HCT116 (cell line): Measurements from ENCODE around the gene KANSL1. TPM values are rescaled to one million over a fixed set of nuclear protein-coding genes. Genes with fewer than 3 reads are reported as not detected.
"Not testable (repeated sequence)": the region's sequence is repeated elsewhere in the genome, so short reads cannot be mapped to it uniquely, and the experiment has no call there.

Source experiments
- ATAC-seq: fragments of 200-7000 bp; cut with Tn5 transposase; 2 replicates; pipeline ENCODE4 v1.9.1; 2020; ENCODE audit warnings: mild to moderate bottlenecking, moderate library complexity
- BruUV-seq: library from RNA; stranded (reverse); fragments of 400-500 nt; replicated peaks from 2 replicates; lab custom pipeline; 2021; lab: Mats Ljungman, UMichigan
- CTCF ChIA-PET: fragments of 300-600 bp; sonication (Branson Sonifier 250); formaldehyde crosslinking; loops from one replicate; lab custom pipeline; 2021; ENCODE audit warnings: antibody characterized with exemption; lab: Charles Lee
- POLR2A ChIA-PET: fragments of 300-600, 350-600 bp; sonication (Branson Sonifier 250); formaldehyde crosslinking; loops from one replicate; lab custom pipeline; 2021; ENCODE audit warnings: antibody characterized with exemption; lab: Charles Lee
- RAD21 ChIA-PET, 2 experiments: fragments of 300-600 bp; sonication (Branson Sonifier 250); formaldehyde crosslinking; loops; one replicate each; lab custom pipeline; 2023; ENCODE audit warnings: low total read pairs in 2 of 2; ENCODE audit not compliant: uncharacterized antibody in 2 of 2, unreplicated experiment in 2 of 2, low non-redundant PET in 1 of 2; lab: Charles Lee
- DNase-seq: peaks from one replicate; pipeline ENCODE4 v3.0.0-alpha.2; 2010; ENCODE audit warnings: low read depth, low spot score
- H2AFZ ChIP-seq: fragments of 200-600 bp; shearing (Covaris generic), sonication (generic); 2 replicates; pipeline ENCODE4 v1.6.1; 2017; ENCODE audit warnings: low read depth, mixed run types, mixed read lengths, antibody characterized with exemption, low read length; ENCODE audit not compliant: poor library complexity, severe bottlenecking
- H3K27ac ChIP-seq: 2 replicates; pipeline ENCODE4 v1.5.1; 2012; ENCODE audit warnings: low read depth, low read length
- H3K27me3 ChIP-seq: fragments of 200-600 bp; sonication (generic); 2 replicates; pipeline ENCODE4 v1.6.1; 2016; ENCODE audit warnings: mixed run types, low read length, mixed read lengths; ENCODE audit not compliant: insufficient read depth
- H3K36me3 ChIP-seq, 2 experiments: fragments of 200-500 bp in 1 of 2; fragments of 200-600 bp in 1 of 2; sonication (Bioruptor generic) in 1 of 2; sonication (generic) in 1 of 2; 2 replicates each; pipeline versions ENCODE4 v1.5.1 to v1.6.1; 2014 to 2016; ENCODE audit warnings: low read length in 2 of 2, inconsistent platforms in 1 of 2, mixed read lengths in 1 of 2, mixed run types in 1 of 2; ENCODE audit not compliant: insufficient read depth in 2 of 2, control insufficient read depth in 1 of 2
- H3K4me1 ChIP-seq, 2 experiments: fragments of 200-600 bp in 1 of 2; sonication (generic) in 1 of 2; 2 replicates each; pipeline versions ENCODE4 v1.5.1 to v1.6.1; 2012 to 2017; ENCODE audit warnings: low read length in 2 of 2, inconsistent platforms in 1 of 2, mild to moderate bottlenecking in 1 of 2, mixed read lengths in 1 of 2, mixed run types in 1 of 2, moderate library complexity in 1 of 2; ENCODE audit not compliant: insufficient read depth in 2 of 2, control insufficient read depth in 1 of 2
- H3K4me2 ChIP-seq: fragments of 200-600 bp; sonication (generic); 2 replicates; pipeline ENCODE4 v1.6.1; 2017; ENCODE audit warnings: mixed run types, low read length, mixed read lengths
- H3K4me3 ChIP-seq, 2 experiments: fragments of 200-600 bp in 1 of 2; sonication (generic) in 1 of 2; replicated peaks in 1 of 2; 2 replicates each; pipeline ENCODE4 v1.5.1; 2011 to 2016; ENCODE audit warnings: low read length in 2 of 2, control low read depth in 1 of 2, low read depth in 1 of 2, mild to moderate bottlenecking in 1 of 2, mixed read lengths in 1 of 2, mixed run types in 1 of 2
- H3K79me2 ChIP-seq: fragments of 200-600 bp; sonication (generic); 2 replicates; pipeline ENCODE4 v1.6.1; 2017; ENCODE audit warnings: mild to moderate bottlenecking, mixed run types, low read length, moderate library complexity, mixed read lengths; ENCODE audit not compliant: insufficient read depth
- H3K9ac ChIP-seq: fragments of 200-600 bp; sonication (generic); 2 replicates; pipeline ENCODE4 v1.6.1; 2016; ENCODE audit warnings: low read length, mixed read lengths
- H3K9me2 ChIP-seq: fragments of 200-600 bp; sonication (generic), shearing (Covaris generic); 2 replicates; pipeline ENCODE4 v1.6.1; 2017; ENCODE audit warnings: mixed run types, mild to moderate bottlenecking, moderate library complexity; ENCODE audit not compliant: insufficient read depth
- H3K9me3 ChIP-seq, 2 experiments: fragments of 200-500 bp in 1 of 2; fragments of 200-600 bp in 1 of 2; sonication (Bioruptor generic) in 1 of 2; sonication (generic) in 1 of 2; 2 replicates each; pipeline ENCODE4 v1.6.1; 2014 to 2017; ENCODE audit warnings: low read length in 2 of 2, mixed read lengths in 2 of 2, inconsistent platforms in 1 of 2, low read depth in 1 of 2, mild to moderate bottlenecking in 1 of 2, mixed run types in 1 of 2, moderate library complexity in 1 of 2; ENCODE audit not compliant: control insufficient read depth in 1 of 2, insufficient read depth in 1 of 2
- H4K20me1 ChIP-seq: fragments of 200-600 bp; sonication (generic), shearing (Covaris generic); 2 replicates; pipeline ENCODE4 v1.6.1; 2017; ENCODE audit warnings: mixed run types, mild to moderate bottlenecking, moderate library complexity; ENCODE audit not compliant: insufficient read depth
- ELF1 ChIP-seq: IDR thresholded peaks from 2 replicates; pipeline ENCODE4 v1.6.1; 2012; ENCODE audit warnings: low read depth, borderline replicate concordance
- EZH2phosphoT487 ChIP-seq: fragments of 200-600 bp; IDR thresholded peaks from 2 replicates; pipeline ENCODE4 v1.6.1; 2018; ENCODE audit warnings: antibody characterized with exemption, borderline replicate concordance
- MAX ChIP-seq: IDR thresholded peaks from 2 replicates; pipeline ENCODE4 v1.6.1; 2012
- POLR2AphosphoS5 ChIP-seq: IDR thresholded peaks from 2 replicates; pipeline ENCODE4 v1.6.1; 2011; ENCODE audit warnings: mild to moderate bottlenecking, low read depth, low read length, moderate library complexity
- SIN3A ChIP-seq: IDR thresholded peaks from 2 replicates; pipeline ENCODE4 v1.6.1; 2012; ENCODE audit warnings: low read depth
- SP1 ChIP-seq: IDR thresholded peaks from 2 replicates; pipeline ENCODE4 v1.6.1; 2012; ENCODE audit warnings: low read depth
- ZNF274 ChIP-seq: fragments of 200-500 bp; sonication (Bioruptor generic); IDR thresholded peaks from 2 replicates; pipeline ENCODE4 v1.6.1; 2014; ENCODE audit warnings: mild to moderate bottlenecking, low read depth, low read length, inconsistent platforms
- intact Hi-C: fragments of 100-400 bp; cut with micrococcal nuclease; formaldehyde crosslinking; loops from 2 replicates; pipeline ENCODE4 v1.10.0; 2022
- total RNA-seq: library from RNA; stranded (reverse); gene quantifications from one replicate; pipeline ENCODE4 v1.2.1, GENCODE V29; 2021; ENCODE audit not compliant: unreplicated experiment
- TF ChIP-seq, protein P1 (sequence below): IDR thresholded peaks from 2 replicates; pipeline ENCODE4 v1.6.1; 2011; ENCODE audit warnings: mild to moderate bottlenecking, low read length, moderate library complexity; ENCODE audit not compliant: insufficient replicate concordance; ENCODE audit errors: extremely low read depth

Gene KANSL1
- total RNA-seq, 1 experiment from 2014 or later: 77.5 TPM

GRCh38 chr17:46180892-46181274 is 12.3 kb downstream of the KANSL1 start:
- ChIA-PET RAD21 (no interaction called here), POLR2A (no interaction called here), CTCF (interaction anchor here (3.9 kb wide), 1 partner anchor 12 kb away, joined by 19 read pairs; the partner anchor contains the start of gene KANSL1)
- H3K9ac ChIP-seq: no peak overlapping the region
- H3K79me2 ChIP-seq: peaks cover 100% of the 10 kb centered on the region
- H3K36me3 ChIP-seq: 0 out of 4 replicates have a peak, but pooled peaks cover 0 to 4% of the 10 kb centered on the region in 2 experiments
- TF ChIP-seq MAX: no peak
- TF ChIP-seq ELF1: no peak
- no peak for TF ChIP-seq POLR2AphosphoS5
- no peak for TF ChIP-seq SIN3A
- no peak for TF ChIP-seq EZH2phosphoT487
- no peak for TF ChIP-seq ZNF274
- TF ChIP-seq, protein P1, sequence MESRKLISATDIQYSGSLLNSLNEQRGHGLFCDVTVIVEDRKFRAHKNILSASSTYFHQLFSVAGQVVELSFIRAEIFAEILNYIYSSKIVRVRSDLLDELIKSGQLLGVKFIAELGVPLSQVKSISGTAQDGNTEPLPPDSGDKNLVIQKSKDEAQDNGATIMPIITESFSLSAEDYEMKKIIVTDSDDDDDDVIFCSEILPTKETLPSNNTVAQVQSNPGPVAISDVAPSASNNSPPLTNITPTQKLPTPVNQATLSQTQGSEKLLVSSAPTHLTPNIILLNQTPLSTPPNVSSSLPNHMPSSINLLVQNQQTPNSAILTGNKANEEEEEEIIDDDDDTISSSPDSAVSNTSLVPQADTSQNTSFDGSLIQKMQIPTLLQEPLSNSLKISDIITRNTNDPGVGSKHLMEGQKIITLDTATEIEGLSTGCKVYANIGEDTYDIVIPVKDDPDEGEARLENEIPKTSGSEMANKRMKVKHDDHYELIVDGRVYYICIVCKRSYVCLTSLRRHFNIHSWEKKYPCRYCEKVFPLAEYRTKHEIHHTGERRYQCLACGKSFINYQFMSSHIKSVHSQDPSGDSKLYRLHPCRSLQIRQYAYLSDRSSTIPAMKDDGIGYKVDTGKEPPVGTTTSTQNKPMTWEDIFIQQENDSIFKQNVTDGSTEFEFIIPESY: no peak
- no peak for TF ChIP-seq SP1
- no peaks in the 10 kb centered on the region for H3K9me3 ChIP-seq
- intact Hi-C loops: no loop called here
- no peak overlapping the region for H3K4me2 ChIP-seq
- no peaks in the 10 kb centered on the region for H3K27me3 ChIP-seq
- peaks cover 0 to 21% of the 10 kb centered on the region in 2 experiments; a peak in 2 of 4 replicates for H3K4me1 ChIP-seq
- H3K27ac ChIP-seq: no peak overlapping the region
- no peak overlapping the region for H2AFZ ChIP-seq
- ATAC-seq (no peak), DNase-seq (no peak)
- H3K4me3 ChIP-seq: no peak overlapping the region
- H4K20me1 ChIP-seq: peaks cover 63% of the 10 kb centered on the region
- H3K9me2 ChIP-seq: no peaks in the 10 kb centered on the region
- no TSS peak for BruUV-seq

GRCh38 chr17:46180185-46180891 is 12.9 kb downstream of the KANSL1 start:
- H3K9ac ChIP-seq, RAD21 ChIA-PET, H3K36me3 ChIP-seq, ATAC-seq, H3K9me3 ChIP-seq, H3K4me3 ChIP-seq, BruUV-seq, H2AFZ ChIP-seq, H3K27me3 ChIP-seq, H3K9me2 ChIP-seq, intact Hi-C loops, H3K27ac ChIP-seq, DNase-seq, H3K4me2 ChIP-seq, POLR2A ChIA-PET: not testable (repeated sequence)
- Histone ChIP-seq H3K79me2 (peaks cover 100% of the 10 kb centered on the region), H4K20me1 (peaks cover 62% of the 10 kb centered on the region), H3K4me1 (peaks cover 0 to 21% of the 10 kb centered on the region in 2 experiments; a peak in 2 of 4 replicates)
- CTCF ChIA-PET: interaction anchor here (3.9 kb wide), 1 partner anchor 13 kb away, joined by 19 read pairs; the partner anchor contains the start of gene KANSL1
